ENCODE measurements around the gene ASAP2.

- TF ChIP-seq POLR2A (IDR thresholded peaks at IDR 0.05): no peak
- TF ChIP-seq, protein P1, sequence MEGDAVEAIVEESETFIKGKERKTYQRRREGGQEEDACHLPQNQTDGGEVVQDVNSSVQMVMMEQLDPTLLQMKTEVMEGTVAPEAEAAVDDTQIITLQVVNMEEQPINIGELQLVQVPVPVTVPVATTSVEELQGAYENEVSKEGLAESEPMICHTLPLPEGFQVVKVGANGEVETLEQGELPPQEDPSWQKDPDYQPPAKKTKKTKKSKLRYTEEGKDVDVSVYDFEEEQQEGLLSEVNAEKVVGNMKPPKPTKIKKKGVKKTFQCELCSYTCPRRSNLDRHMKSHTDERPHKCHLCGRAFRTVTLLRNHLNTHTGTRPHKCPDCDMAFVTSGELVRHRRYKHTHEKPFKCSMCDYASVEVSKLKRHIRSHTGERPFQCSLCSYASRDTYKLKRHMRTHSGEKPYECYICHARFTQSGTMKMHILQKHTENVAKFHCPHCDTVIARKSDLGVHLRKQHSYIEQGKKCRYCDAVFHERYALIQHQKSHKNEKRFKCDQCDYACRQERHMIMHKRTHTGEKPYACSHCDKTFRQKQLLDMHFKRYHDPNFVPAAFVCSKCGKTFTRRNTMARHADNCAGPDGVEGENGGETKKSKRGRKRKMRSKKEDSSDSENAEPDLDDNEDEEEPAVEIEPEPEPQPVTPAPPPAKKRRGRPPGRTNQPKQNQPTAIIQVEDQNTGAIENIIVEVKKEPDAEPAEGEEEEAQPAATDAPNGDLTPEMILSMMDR (IDR thresholded peaks at IDR 0.05): no peak
These were observed 22.3 kb upstream of the ASAP2 start for GRCh38 chr2:9184361-9184760.
